ENCODE measurements around the gene COX15. TPM values are rescaled to one million over a fixed set of nuclear protein-coding genes. Genes with fewer than 3 reads are reported as not detected.

COX15 gene
- total RNA-seq, 4 donors from 2014 or later = 30.3 to 63.9 (median 41.0) TPM

GRCh38 chr10:99770408-99771045 lies 38.6 kb upstream of the COX15 start:
- Histone ChIP-seq H3K27me3 (no peaks in the 10 kb centered on the region), H3K27ac (no peak overlapping the region), H3K9me3 (no peaks in the 10 kb centered on the region), H3K36me3 (no peaks in the 10 kb centered on the region), H3K4me1 (no peaks in the 10 kb centered on the region), H3K4me3 (replicated peaks in 1 of 3) (no peak overlapping the region)
- no peak for DNase-seq
- WGBS, 2 donors = 81 to 82% methylated on average over 4 of the region's 4 CpGs
- TF ChIP-seq POLR2A (IDR thresholded peaks at IDR 0.05) (no peak), CTCF (IDR thresholded peaks at IDR 0.05) (no peak)
- intact Hi-C loops (cut with DNase I) = no loop called here

- 88% methylated on average over 5 of the region's 5 CpGs for whole genome bisulfite sequencing, 2 donors
Measured at GRCh38 chr10:99769706-99770105, 37.8 kb upstream of the COX15 start.

GRCh38 chr10:99768556-99768955 lies 36.6 kb upstream of the COX15 start:
- WGBS, 2 donors = 67 to 72% methylated on average over 2 of the region's 2 CpGs

More at GRCh38 chr10:99769706-99770105, 37.8 kb upstream of the COX15 start:
- TF ChIP-seq POLR2A (IDR thresholded peaks at IDR 0.05) = no peak
- no peak for TF ChIP-seq CTCF (IDR thresholded peaks at IDR 0.05)
- no peak for DNase-seq
- no peaks in the 10 kb centered on the region for H3K4me1 ChIP-seq
- no peak overlapping the region for H3K27ac ChIP-seq
- H3K27me3 ChIP-seq = no peaks in the 10 kb centered on the region
- no peaks in the 10 kb centered on the region for H3K9me3 ChIP-seq
- intact Hi-C loops (cut with DNase I) = no loop called here
- H3K4me3 ChIP-seq (replicated peaks in 1 of 3) = no peak overlapping the region
- no peaks in the 10 kb centered on the region for H3K36me3 ChIP-seq

GRCh38 chr10:99767901-99768300 lies 36.0 kb upstream of the COX15 start:
- no peaks in the 10 kb centered on the region for H3K27me3 ChIP-seq
- no peak for DNase-seq
- H3K4me3 ChIP-seq (replicated peaks in 1 of 3) = no peak overlapping the region
- intact Hi-C loops (cut with DNase I) = no loop called here
- no peak overlapping the region for H3K27ac ChIP-seq
- H3K9me3 ChIP-seq = no peaks in the 10 kb centered on the region
- WGBS, 2 donors = 62 to 67% methylated on average over 5 of the region's 5 CpGs
- H3K4me1 ChIP-seq = no peaks in the 10 kb centered on the region
- TF ChIP-seq CTCF (IDR thresholded peaks at IDR 0.05) (no peak), POLR2A (IDR thresholded peaks at IDR 0.05) (no peak)
- H3K36me3 ChIP-seq = no peaks in the 10 kb centered on the region

More at GRCh38 chr10:99768556-99768955, 36.6 kb upstream of the COX15 start:
- no peak for DNase-seq
- TF ChIP-seq POLR2A (IDR thresholded peaks at IDR 0.05) (no peak), CTCF (IDR thresholded peaks at IDR 0.05) (no peak)
- intact Hi-C loops (cut with DNase I) = no loop called here
- H3K27ac ChIP-seq = no peak overlapping the region
- H3K4me3 ChIP-seq (replicated peaks in 1 of 3) = no peak overlapping the region
- H3K4me1 ChIP-seq = no peaks in the 10 kb centered on the region
- H3K36me3 ChIP-seq = no peaks in the 10 kb centered on the region
- H3K9me3 ChIP-seq = no peaks in the 10 kb centered on the region
- no peaks in the 10 kb centered on the region for H3K27me3 ChIP-seq

GRCh38 chr10:99766302-99766681 lies 34.4 kb upstream of the COX15 start:
- H3K9me3 ChIP-seq = no peaks in the 10 kb centered on the region
- intact Hi-C loops (cut with DNase I) = no loop called here
- no peaks in the 10 kb centered on the region for H3K27me3 ChIP-seq
- H3K4me3 ChIP-seq (replicated peaks in 1 of 3) = no peak overlapping the region
- WGBS, 2 donors = 76 to 78% methylated on average over 8 of the region's 8 CpGs
- no peak overlapping the region for H3K27ac ChIP-seq
- DNase-seq = no peak
- TF ChIP-seq POLR2A (IDR thresholded peaks at IDR 0.05) (no peak), CTCF (IDR thresholded peaks at IDR 0.05) (no peak)
- H3K36me3 ChIP-seq = no peaks in the 10 kb centered on the region
- no peaks in the 10 kb centered on the region for H3K4me1 ChIP-seq

All from thyroid gland (tissue), 4 donors.